ENCODE data around the gene GPR12.

DNA sequence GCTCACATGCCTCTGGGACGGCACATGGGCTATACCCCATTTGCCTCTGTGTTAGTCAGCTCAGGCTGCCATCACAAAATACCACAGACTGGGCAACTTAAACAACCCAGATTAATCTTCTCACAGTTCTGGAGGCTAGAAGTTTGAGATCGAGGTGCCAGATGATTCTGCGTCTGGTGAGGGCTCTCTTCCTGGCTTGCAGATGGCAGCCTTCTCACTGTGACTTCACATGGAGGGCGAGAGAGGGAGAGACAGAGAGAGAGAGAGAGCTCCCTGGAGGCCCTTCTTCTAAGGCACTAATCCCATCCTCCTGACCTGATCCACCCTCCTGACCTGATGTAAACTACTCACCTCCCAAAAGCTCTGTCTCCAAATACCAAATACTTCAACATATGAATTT, 55.0 kb downstream of the GPR12 start:
- TF ChIP-seq, protein P1, sequence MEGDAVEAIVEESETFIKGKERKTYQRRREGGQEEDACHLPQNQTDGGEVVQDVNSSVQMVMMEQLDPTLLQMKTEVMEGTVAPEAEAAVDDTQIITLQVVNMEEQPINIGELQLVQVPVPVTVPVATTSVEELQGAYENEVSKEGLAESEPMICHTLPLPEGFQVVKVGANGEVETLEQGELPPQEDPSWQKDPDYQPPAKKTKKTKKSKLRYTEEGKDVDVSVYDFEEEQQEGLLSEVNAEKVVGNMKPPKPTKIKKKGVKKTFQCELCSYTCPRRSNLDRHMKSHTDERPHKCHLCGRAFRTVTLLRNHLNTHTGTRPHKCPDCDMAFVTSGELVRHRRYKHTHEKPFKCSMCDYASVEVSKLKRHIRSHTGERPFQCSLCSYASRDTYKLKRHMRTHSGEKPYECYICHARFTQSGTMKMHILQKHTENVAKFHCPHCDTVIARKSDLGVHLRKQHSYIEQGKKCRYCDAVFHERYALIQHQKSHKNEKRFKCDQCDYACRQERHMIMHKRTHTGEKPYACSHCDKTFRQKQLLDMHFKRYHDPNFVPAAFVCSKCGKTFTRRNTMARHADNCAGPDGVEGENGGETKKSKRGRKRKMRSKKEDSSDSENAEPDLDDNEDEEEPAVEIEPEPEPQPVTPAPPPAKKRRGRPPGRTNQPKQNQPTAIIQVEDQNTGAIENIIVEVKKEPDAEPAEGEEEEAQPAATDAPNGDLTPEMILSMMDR (conservative IDR thresholded peaks at IDR 0.05; ENCODE audit: low read depth, low read length), result no peak
- TF ChIP-seq EZH2 (IDR thresholded peaks at IDR 0.05; ENCODE audit: borderline replicate concordance, low read depth, low read length, poor library complexity, severe bottlenecking), result no peak

All from A673 (cell line).